Measurements from ENCODE around the gene HOMER3.

The HOMER3 gene

DNA sequence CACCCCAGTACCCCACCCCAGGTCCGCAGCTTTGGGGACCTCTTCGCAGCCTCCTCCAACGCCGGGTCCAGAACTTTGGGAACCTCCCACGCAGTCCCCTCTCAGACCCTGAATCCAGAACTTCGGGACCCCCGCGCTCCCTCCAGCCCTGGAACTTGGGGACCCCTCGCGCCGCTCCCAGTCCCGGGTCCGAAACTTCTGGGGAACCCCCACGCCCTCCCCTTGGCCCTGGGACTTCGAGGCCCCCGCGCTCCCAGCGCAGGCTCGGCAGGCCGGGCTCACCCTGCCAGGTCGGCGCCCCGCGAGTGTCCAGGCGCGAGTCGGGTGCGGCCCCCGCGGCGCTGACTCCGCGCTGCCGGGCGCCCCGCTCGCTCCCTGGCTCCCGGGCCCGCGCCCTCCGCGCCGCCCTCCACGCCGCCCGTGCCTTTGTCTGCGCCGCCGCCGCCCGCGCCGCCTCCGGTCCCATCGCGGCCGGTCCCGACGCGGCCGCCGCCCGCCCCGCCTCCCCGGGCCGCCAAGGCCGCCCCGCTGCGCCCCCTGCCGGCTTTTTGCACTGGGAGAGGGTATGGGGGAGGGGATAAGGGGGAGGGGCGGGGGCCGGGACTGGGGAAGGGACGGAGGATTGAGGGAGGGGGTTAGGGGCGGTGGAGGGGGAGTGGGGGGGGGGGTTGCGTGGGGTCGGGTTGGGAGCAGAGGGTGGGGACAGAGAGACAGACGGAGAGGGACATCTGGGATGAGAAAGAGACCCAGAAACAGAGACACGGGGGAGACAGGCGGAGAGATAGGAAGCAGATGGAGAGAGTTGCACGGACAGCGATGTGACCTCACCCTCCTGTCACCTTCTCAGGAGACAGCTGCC, at the start of gene HOMER3:
Gene HOMER3 (minus strand): TSS at position 449 of the 859 bp plus-strand sequence. CDS start 2,235 bp downstream, outside the sequence.
- TF ChIP-seq, protein P1, sequence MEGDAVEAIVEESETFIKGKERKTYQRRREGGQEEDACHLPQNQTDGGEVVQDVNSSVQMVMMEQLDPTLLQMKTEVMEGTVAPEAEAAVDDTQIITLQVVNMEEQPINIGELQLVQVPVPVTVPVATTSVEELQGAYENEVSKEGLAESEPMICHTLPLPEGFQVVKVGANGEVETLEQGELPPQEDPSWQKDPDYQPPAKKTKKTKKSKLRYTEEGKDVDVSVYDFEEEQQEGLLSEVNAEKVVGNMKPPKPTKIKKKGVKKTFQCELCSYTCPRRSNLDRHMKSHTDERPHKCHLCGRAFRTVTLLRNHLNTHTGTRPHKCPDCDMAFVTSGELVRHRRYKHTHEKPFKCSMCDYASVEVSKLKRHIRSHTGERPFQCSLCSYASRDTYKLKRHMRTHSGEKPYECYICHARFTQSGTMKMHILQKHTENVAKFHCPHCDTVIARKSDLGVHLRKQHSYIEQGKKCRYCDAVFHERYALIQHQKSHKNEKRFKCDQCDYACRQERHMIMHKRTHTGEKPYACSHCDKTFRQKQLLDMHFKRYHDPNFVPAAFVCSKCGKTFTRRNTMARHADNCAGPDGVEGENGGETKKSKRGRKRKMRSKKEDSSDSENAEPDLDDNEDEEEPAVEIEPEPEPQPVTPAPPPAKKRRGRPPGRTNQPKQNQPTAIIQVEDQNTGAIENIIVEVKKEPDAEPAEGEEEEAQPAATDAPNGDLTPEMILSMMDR (IDR thresholded peaks at IDR 0.05) = peak; percentile 62

DNA sequence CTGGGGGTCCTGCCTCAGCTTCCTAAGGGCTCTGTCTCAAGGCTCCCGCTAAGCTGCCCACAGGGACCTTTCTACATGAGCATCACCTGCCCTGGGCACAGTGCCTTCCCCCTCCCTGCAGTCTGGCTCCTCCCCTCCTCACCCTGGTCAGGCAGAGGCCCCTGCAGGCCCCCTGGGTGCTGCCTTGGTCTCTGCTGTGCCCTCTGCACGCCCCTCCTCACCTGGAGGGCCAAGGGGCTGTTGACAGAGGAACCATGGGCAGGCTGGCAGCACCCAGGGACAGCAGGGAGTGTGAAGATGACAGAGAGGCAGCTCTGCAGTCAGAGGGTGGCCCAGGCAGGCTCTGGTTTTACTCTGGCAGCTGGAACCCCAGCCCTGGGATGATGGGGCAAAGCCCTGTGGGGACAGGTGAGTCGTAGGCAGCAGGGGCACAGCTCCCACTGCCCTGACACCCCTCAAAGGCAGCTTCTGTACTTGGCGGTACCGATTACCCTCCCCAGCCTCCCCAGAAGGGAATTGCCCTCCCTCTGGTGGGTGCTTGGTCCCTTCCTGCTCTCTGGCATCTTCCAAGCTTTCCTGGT, 49.2 kb upstream of the HOMER3 start:
- TF ChIP-seq, protein P1 (IDR thresholded peaks at IDR 0.05) = no peak

DNA sequence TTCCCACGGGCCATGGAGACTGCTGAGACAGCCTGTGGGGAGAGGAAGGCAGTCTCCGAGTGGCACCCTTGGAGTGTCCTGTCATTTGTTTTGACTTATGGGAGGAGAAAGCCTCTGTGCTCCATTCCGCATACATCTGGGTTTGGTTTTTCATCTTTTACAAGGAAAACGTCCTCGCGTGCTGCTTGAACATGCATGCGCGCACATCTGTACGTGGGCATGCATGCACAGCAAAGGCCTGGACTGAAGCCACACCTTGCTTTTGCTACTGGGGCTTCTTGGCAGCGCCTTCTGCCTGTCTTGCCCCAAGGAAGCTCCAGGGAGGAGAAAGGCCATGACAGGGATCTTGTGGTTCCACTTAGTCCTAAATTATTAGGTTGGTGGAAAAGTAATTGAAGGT, 48.3 kb upstream of the HOMER3 start:
- TF ChIP-seq, protein P1 (IDR thresholded peaks at IDR 0.05) = no peak

DNA sequence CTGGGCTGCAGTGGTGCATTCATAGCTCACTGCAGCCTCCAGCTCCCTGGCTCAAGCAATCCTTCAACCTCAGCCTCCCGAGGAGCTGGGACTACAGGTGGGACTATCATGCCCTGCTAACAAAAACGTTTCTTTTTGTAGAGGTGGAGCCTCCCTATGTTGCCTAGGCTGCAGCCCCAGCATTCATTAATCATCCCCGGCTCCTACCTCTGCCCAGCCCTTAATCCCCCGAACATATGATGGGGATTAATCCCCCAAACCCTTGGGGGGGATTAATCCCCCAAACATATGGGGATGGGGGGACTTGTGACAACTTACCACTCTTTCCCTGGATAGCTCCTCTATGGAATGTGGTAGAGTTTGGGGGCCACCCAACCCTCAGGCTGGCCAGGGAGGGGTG, 46.4 kb upstream of the HOMER3 start:
- TF ChIP-seq, protein P1 (IDR thresholded peaks at IDR 0.05) = no peak

DNA sequence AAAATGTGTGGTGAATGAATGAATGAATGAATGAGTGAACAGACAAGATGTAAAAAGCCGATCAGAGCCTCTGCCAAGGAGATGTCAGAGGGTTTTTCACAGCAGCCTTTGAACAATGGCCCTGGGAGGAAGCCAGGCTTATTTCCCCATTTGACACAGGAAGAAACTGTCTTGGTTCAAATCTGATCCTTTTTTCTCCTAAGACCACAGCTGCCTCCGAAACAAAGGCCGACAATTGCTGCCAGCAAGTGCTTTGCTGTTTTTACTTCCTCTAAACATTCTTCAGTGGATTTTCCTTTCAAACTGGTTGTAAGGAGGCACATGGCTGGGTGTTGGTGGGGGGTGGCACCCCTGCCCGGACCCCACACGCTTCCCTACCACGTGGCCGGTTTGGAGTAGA, 44.2 kb upstream of the HOMER3 start:
- TF ChIP-seq, protein P1 (IDR thresholded peaks at IDR 0.05) = no peak

DNA sequence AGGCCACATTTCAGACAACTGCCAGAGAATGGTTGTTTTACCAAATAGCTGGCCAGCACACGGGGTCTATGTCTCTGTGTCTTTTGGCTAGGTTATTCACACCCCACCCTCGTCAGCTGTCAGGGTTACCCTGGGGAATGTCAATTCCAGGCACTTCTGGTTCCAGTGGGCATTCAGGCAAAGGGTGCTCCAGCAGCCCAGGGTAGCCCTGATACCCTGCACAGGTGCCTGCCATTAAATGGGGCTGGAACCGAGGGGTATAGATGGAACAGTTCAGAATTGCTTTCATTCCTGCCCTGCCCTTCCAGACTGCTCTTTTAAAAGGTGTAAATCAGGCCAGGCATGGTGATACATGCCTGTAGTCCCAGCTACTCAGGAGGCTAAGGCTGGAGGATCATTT, 43.2 kb upstream of the HOMER3 start:
- TF ChIP-seq, protein P1 (IDR thresholded peaks at IDR 0.05) = no peak

DNA sequence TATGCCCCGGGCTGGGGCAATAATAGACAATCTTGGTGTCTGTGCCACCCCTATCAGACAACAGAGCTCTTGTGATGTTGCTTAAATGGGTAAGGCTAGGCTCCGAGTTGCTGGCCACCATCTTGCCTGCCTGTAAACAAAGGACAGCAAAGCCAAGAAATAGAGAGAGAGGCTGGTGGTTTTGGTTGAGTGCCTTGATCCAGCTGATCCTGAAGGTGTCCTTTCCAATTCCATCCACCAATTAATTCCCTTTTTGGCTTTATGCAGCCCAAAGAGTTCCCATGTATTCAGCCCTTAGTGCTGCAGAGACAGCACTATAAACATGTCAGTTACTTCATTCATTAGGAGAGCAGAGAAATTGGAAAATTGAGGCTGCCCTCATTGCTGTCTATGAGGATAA, 41.7 kb upstream of the HOMER3 start:
- TF ChIP-seq, protein P1 (IDR thresholded peaks at IDR 0.05) = no peak

All from LNCAP (cell line).